GM19239 (cell line): Measurements from ENCODE around the gene MRPL1.
"Not testable (repeated sequence)": the region's sequence is repeated elsewhere in the genome, so short reads cannot be mapped to it uniquely, and the experiment has no call there.

Experiments used
- DNase-seq: peaks from one replicate; pipeline ENCODE4 v3.0.0; 2011; ENCODE audit warnings: low spot score; ENCODE audit not compliant: insufficient read length
- FAIRE-seq: peaks from 2 replicates; lab custom pipeline; 2011; peaks lifted over from hg19 to GRCh38; lab: Jason Lieb, UNC

MRPL1 gene

GRCh38 chr4:77911091-77911490 is 48.5 kb downstream of the MRPL1 start:
- FAIRE-seq (peak; percentile 56), DNase-seq (no peak)

GRCh38 chr4:77911842-77912450 is 49.3 kb downstream of the MRPL1 start:
- no peak for DNase-seq
- peak; percentile 84 for FAIRE-seq

- no peak for DNase-seq
- peak; percentile 4 for FAIRE-seq
These were observed 50.7 kb downstream of the MRPL1 start for GRCh38 chr4:77913348-77913747.

GRCh38 chr4:77917075-77917474 is 54.4 kb downstream of the MRPL1 start:
- DNase-seq (no peak), FAIRE-seq (peak; percentile 31)

GRCh38 chr4:77917601-77918000 is 55.0 kb downstream of the MRPL1 start:
- DNase-seq (no peak), FAIRE-seq (no peak)

GRCh38 chr4:77920371-77920770 is 57.7 kb downstream of the MRPL1 start:
- FAIRE-seq (no peak), DNase-seq (no peak)

GRCh38 chr4:77921701-77922100 is 59.1 kb downstream of the MRPL1 start:
- FAIRE-seq (no peak), DNase-seq (no peak)

GRCh38 chr4:77922158-77923094 is 59.8 kb downstream of the MRPL1 start:
- DNase-seq (no peak), FAIRE-seq (no peak)

- DNase-seq (no peak), FAIRE-seq (peak; percentile 61)
These were observed 65.6 kb downstream of the MRPL1 start for GRCh38 chr4:77927991-77928925.

- DNase-seq (no peak), FAIRE-seq (no peak)
These were observed 67.6 kb downstream of the MRPL1 start for GRCh38 chr4:77930154-77930639.

GRCh38 chr4:77930876-77931275 is 68.2 kb downstream of the MRPL1 start:
- DNase-seq (no peak), FAIRE-seq (no peak)

GRCh38 chr4:77931452-77932135 is 69.0 kb downstream of the MRPL1 start:
- no peak for DNase-seq
- FAIRE-seq = no peak

GRCh38 chr4:77938560-77938959 is 75.9 kb downstream of the MRPL1 start:
- FAIRE-seq (no peak), DNase-seq (no peak)

GRCh38 chr4:77945929-77946328 is 83.3 kb downstream of the MRPL1 start:
- DNase-seq, FAIRE-seq: not testable (repeated sequence)

- FAIRE-seq = no peak
- DNase-seq = no peak
These were observed 87.6 kb downstream of the MRPL1 start for GRCh38 chr4:77950203-77950602.

- peak; percentile 71 for FAIRE-seq
- no peak for DNase-seq
These were observed 89.8 kb downstream of the MRPL1 start for GRCh38 chr4:77952457-77952856.

GRCh38 chr4:77954690-77955089 is 92.1 kb downstream of the MRPL1 start:
- no peak for FAIRE-seq

GRCh38 chr4:77956917-77957316 is 94.3 kb downstream of the MRPL1 start:
- FAIRE-seq (no peak), DNase-seq (no peak)

More at GRCh38 chr4:77954690-77955089, 92.1 kb downstream of the MRPL1 start:
- DNase-seq = no peak

- no peak for DNase-seq
- no peak for FAIRE-seq
These were observed 96.3 kb downstream of the MRPL1 start for GRCh38 chr4:77958897-77959296.
